ENCODE measurements around the gene ZMYND8. TPM values are rescaled to one million over a fixed set of nuclear protein-coding genes. Genes with fewer than 3 reads are reported as not detected.

Gene ZMYND8
- total RNA-seq, 4 donors from 2014 or later, result 33.3 to 46.7 (median 39.2) TPM

- TF ChIP-seq CTCF (IDR thresholded peaks at IDR 0.05; ENCODE audit: low read depth), result peak; percentile 68
Observed at GRCh38 chr20:47392015-47392720, 35.7 kb upstream of the ZMYND8 start.

- no peak for TF ChIP-seq CTCF (IDR thresholded peaks at IDR 0.05; ENCODE audit: low read depth)
Observed at GRCh38 chr20:47391276-47392010, 34.9 kb upstream of the ZMYND8 start.

GRCh38 chr20:47389867-47390347, 33.4 kb upstream of the ZMYND8 start:
- no peak for TF ChIP-seq CTCF (IDR thresholded peaks at IDR 0.05; ENCODE audit: low read depth)

GRCh38 chr20:47382746-47383415, 26.4 kb upstream of the ZMYND8 start:
- TF ChIP-seq CTCF (IDR thresholded peaks at IDR 0.05; ENCODE audit: low read depth), result no peak

GRCh38 chr20:47380481-47380880, 24.0 kb upstream of the ZMYND8 start:
- no peak for TF ChIP-seq CTCF (IDR thresholded peaks at IDR 0.05; ENCODE audit: low read depth)

GRCh38 chr20:47379433-47380150, 23.1 kb upstream of the ZMYND8 start:
- peak; percentile 56 for TF ChIP-seq CTCF (IDR thresholded peaks at IDR 0.05; ENCODE audit: low read depth)
